ENCODE results near the gene SLC37A1.

SLC37A1 gene

DNA sequence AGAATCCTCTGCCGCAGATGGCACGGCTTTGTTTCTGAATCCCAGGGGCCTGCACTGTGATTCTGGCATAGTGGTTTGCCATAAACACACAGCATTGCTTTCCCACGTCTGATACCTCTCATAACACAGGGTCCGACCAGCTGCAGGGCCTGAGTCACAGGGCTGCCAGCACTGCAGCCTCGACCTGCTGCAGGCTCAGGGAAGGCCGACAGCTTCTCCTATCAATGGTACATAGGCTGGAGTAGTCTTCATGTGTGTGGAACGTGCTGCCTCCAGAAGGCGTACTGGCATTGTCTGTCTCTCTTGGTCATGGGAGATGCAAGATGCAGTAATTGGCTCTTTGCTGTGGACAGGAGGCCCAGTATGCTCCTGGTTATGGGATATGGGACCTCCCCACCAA is 86.3 kb downstream of the SLC37A1 start:
- no peaks in the 10 kb centered on the region for H3K36me3 ChIP-seq

DNA sequence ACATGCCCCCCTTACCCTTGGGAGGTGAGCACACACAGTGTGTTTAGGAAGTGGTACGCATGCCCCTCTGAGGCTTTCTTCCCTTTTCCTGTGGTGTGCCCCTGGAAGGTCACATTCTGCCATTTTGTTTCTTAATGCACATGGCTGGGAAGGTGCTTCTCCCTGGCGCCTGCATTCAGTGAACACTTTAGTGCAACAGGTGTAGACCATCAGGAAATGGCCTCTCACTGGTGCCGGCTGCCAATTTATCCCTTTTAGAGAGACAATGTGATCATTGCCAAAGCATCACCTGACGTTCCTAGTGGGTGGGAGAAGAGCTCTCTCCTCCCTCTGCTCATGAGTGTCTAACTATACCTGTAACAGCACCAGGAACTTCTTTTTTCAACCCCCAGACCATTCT is 88.0 kb downstream of the SLC37A1 start:
- peaks cover 10% of the 10 kb centered on the region for H3K9me3 ChIP-seq
- no peaks in the 10 kb centered on the region for H3K36me3 ChIP-seq
- no peaks in the 10 kb centered on the region for H3K27me3 ChIP-seq
- H3K4me1 ChIP-seq (ENCODE audit: control insufficient read depth in 1 of 2, insufficient read depth in 1 of 2, low read depth in 1 of 2, low read length in 1 of 2) = no peaks in the 10 kb centered on the region
- no peak overlapping the region for H3K4me3 ChIP-seq (ENCODE audit: low read depth in 1 of 2, low read length in 1 of 2)
- H3K27ac ChIP-seq = no peak overlapping the region
- TF ChIP-seq, protein P1, sequence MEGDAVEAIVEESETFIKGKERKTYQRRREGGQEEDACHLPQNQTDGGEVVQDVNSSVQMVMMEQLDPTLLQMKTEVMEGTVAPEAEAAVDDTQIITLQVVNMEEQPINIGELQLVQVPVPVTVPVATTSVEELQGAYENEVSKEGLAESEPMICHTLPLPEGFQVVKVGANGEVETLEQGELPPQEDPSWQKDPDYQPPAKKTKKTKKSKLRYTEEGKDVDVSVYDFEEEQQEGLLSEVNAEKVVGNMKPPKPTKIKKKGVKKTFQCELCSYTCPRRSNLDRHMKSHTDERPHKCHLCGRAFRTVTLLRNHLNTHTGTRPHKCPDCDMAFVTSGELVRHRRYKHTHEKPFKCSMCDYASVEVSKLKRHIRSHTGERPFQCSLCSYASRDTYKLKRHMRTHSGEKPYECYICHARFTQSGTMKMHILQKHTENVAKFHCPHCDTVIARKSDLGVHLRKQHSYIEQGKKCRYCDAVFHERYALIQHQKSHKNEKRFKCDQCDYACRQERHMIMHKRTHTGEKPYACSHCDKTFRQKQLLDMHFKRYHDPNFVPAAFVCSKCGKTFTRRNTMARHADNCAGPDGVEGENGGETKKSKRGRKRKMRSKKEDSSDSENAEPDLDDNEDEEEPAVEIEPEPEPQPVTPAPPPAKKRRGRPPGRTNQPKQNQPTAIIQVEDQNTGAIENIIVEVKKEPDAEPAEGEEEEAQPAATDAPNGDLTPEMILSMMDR (IDR thresholded peaks at IDR 0.05) = no peak

More for the DNA sequence above, 86.3 kb downstream of the SLC37A1 start:
- no peak overlapping the region for H3K4me3 ChIP-seq (ENCODE audit: low read depth in 1 of 2, low read length in 1 of 2)
- H3K27ac ChIP-seq = no peak overlapping the region
- peaks cover 10% of the 10 kb centered on the region for H3K9me3 ChIP-seq
- TF ChIP-seq, protein P1 (IDR thresholded peaks at IDR 0.05) = no peak
- no peaks in the 10 kb centered on the region for H3K27me3 ChIP-seq
- H3K4me1 ChIP-seq (ENCODE audit: control insufficient read depth in 1 of 2, insufficient read depth in 1 of 2, low read depth in 1 of 2, low read length in 1 of 2) = no peaks in the 10 kb centered on the region

DNA sequence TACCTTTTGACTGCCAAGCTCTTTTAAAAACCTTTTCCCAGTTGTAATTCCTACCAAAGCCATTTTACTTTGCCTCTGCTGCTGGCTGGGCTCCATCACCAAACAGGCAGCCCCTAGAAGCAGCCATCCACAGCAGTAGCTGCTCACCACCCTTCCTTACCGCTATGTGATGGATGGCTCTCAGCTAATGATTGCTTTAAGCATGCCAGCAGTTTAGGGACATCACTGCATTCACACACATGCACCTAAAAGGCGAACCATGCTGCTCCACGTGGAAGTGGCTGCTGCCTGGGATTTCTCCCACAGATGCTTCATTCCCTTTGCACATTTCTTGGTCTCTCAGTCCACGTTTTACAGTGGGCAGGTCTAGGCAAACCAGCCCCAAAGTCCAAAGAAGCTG is 93.5 kb downstream of the SLC37A1 start:
- TF ChIP-seq, protein P1 (IDR thresholded peaks at IDR 0.05) = no peak
- no peak overlapping the region for H3K4me3 ChIP-seq (ENCODE audit: low read depth in 1 of 2, low read length in 1 of 2)
- no peaks in the 10 kb centered on the region for H3K4me1 ChIP-seq (ENCODE audit: control insufficient read depth in 1 of 2, insufficient read depth in 1 of 2, low read depth in 1 of 2, low read length in 1 of 2)
- H3K36me3 ChIP-seq = no peaks in the 10 kb centered on the region
- no peak overlapping the region for H3K27ac ChIP-seq
- no peaks in the 10 kb centered on the region for H3K27me3 ChIP-seq
- peaks cover 10% of the 10 kb centered on the region for H3K9me3 ChIP-seq

DNA sequence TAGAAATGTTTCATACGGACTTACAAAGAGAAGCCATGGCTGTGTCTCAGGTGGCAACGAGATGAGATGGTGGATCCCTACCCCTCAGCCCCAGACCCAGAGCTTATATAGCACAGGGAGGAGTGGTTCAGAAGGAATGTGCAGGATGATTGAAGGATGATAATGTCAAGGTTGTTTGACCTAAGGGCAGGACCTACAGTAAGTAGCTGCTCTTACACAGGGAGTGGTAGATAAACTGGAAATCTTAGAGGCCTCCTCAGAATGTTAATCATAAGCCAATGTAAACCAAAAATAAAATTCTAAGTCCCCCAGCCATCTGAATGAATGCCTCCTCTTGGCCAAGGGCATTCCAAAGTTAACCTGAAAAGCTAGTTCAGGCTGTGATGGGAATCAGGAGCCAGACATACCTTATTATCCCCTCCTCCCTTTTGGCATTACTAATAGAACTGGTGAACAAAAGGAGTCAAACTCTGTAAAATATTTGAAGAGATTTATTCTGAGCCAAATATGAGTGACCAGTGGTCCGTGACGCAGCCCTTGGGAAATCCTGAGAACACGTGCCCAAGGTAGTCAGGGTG is 94.0 kb downstream of the SLC37A1 start:
- Histone ChIP-seq H3K27ac (no peak overlapping the region), H3K4me1 (ENCODE audit: control insufficient read depth in 1 of 2, insufficient read depth in 1 of 2, low read depth in 1 of 2, low read length in 1 of 2) (no peaks in the 10 kb centered on the region), H3K27me3 (no peaks in the 10 kb centered on the region), H3K36me3 (no peaks in the 10 kb centered on the region), H3K9me3 (peaks cover 10% of the 10 kb centered on the region), H3K4me3 (ENCODE audit: low read depth in 1 of 2, low read length in 1 of 2) (no peak overlapping the region)
- TF ChIP-seq, protein P1 (IDR thresholded peaks at IDR 0.05) = no peak

DNA sequence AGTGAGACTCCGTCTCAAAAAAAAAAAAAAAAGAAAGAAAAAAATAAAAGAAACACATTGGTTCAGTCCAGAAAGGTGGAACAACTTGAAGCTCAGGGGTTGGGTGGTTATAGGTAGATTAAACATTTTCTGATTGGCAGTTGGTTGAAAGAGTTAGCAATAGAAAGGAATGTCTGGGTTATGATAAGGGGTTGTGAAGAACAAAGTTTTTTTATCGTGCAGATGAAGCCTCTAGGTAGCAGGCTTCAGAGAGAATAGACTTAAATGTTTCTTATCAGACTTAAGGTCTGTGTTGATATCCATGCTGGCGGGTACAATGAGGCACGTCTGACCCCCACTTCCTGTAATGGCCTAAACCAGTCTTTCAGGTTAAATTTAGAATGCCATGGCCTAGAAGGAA is 94.8 kb downstream of the SLC37A1 start:
- H3K4me3 ChIP-seq (ENCODE audit: low read depth in 1 of 2, low read length in 1 of 2) = no peak overlapping the region
- H3K4me1 ChIP-seq (ENCODE audit: control insufficient read depth in 1 of 2, insufficient read depth in 1 of 2, low read depth in 1 of 2, low read length in 1 of 2) = no peaks in the 10 kb centered on the region
- no peak overlapping the region for H3K27ac ChIP-seq
- TF ChIP-seq, protein P1 (IDR thresholded peaks at IDR 0.05) = no peak
- H3K9me3 ChIP-seq = peaks cover 10% of the 10 kb centered on the region
- no peaks in the 10 kb centered on the region for H3K36me3 ChIP-seq
- H3K27me3 ChIP-seq = no peaks in the 10 kb centered on the region
